GM20000 (cell line): ENCODE data around the gene ANP32A.
"Not testable (repeated sequence)": the region's sequence is repeated elsewhere in the genome, so short reads cannot be mapped to it uniquely, and the experiment has no call there.

Experiments used
- DNase-seq: peaks from one replicate; pipeline ENCODE4 v3.0.0; 2012; ENCODE audit warnings: low spot score
- TF ChIP-seq, protein P1 (sequence below): IDR thresholded peaks from 2 replicates; pipeline ENCODE4 v1.5.1; 2012; ENCODE audit warnings: mild to moderate bottlenecking, control low read depth; ENCODE audit errors: extremely low read depth, missing control alignments

Gene ANP32A

GRCh38 chr15:68820295-68821189 lies at the start of gene ANP32A:
Gene ANP32A, minus strand, starts transcription at chr15:68820895. Its CDS starts 144 bp downstream, at chr15:68820751.
- TF ChIP-seq, protein P1, sequence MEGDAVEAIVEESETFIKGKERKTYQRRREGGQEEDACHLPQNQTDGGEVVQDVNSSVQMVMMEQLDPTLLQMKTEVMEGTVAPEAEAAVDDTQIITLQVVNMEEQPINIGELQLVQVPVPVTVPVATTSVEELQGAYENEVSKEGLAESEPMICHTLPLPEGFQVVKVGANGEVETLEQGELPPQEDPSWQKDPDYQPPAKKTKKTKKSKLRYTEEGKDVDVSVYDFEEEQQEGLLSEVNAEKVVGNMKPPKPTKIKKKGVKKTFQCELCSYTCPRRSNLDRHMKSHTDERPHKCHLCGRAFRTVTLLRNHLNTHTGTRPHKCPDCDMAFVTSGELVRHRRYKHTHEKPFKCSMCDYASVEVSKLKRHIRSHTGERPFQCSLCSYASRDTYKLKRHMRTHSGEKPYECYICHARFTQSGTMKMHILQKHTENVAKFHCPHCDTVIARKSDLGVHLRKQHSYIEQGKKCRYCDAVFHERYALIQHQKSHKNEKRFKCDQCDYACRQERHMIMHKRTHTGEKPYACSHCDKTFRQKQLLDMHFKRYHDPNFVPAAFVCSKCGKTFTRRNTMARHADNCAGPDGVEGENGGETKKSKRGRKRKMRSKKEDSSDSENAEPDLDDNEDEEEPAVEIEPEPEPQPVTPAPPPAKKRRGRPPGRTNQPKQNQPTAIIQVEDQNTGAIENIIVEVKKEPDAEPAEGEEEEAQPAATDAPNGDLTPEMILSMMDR, result no peak

GRCh38 chr15:68868296-68868695 lies 47.6 kb upstream of the ANP32A start:
- TF ChIP-seq, protein P1, result no peak
- no peak for DNase-seq

More at GRCh38 chr15:68820295-68821189, at the start of gene ANP32A:
- peak; percentile 100 for DNase-seq

DNA sequence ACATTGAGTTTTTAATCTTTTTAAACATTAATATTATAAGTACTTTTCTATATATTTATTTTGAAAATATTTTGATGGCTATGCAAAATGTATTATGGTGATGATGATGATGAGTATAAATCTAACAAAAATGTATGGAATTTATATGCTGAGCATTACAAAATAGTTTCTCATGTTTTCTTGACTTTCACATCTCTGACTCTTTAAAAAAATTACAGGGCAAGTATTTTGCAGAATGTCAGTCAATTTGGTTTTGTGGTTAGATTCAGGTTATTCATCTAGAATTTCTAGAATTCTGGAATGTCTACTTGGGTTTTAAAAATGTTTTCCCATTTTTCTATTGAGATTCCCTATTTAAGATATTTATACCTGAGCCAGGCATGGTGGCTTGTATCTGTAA lies 41.7 kb upstream of the ANP32A start:
- TF ChIP-seq, protein P1, result no peak

GRCh38 chr15:68858666-68859065 lies 38.0 kb upstream of the ANP32A start:
- not testable (repeated sequence) for DNase-seq

More for the DNA sequence above, 41.7 kb upstream of the ANP32A start:
- no peak for DNase-seq

- DNase-seq, result not testable (repeated sequence)
Measured at GRCh38 chr15:68857443-68857842, 36.7 kb upstream of the ANP32A start.

DNA sequence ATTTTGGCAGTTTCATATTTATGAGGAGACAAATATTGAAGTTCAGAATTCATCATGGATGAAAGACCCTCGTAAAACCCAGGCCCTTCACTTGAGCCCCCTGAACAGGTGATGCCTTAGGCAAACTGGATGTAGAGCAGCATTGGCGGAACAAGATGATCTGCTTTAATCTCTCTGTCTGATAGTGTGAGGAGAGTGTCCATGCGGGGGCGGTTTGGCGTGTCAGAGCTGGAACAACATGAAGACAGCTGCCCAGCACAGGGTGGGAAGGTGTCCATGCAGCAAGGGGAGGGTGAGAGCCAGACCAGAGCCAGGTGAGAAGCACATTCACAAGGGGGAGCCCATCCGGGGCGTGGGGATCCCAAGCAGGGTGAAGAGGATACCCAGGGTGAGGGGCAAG lies 31.8 kb upstream of the ANP32A start:
- TF ChIP-seq, protein P1, result no peak
- DNase-seq, result no peak

DNA sequence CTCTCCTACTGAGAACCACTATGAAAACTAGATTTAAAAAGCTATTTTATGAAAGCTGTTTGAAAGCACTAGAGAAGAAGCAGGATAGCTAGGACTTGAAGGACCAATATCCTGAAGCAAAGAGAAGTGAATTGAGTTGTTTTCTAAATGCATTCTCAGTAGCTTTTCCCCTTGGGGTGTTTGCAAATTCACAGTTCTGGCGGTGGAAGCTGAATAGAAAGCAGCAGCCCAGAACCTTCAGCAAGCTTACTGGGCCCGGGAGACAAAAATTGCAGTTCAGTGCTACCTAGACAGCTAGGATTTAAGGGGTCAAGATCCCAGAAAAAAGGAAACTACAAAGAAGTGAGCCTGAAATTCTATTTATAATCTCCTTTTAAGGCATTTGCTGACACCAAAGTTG lies 31.3 kb upstream of the ANP32A start:
- no peak for DNase-seq
- TF ChIP-seq, protein P1, result no peak

- TF ChIP-seq, protein P1, result no peak
- DNase-seq, result no peak
Measured at GRCh38 chr15:68849497-68849896, 28.8 kb upstream of the ANP32A start.
